Measurements from ENCODE around the gene KIRREL3. TPM values are rescaled to one million over a fixed set of nuclear protein-coding genes. Genes with fewer than 3 reads are reported as not detected.

KIRREL3 gene
- total and polyA plus RNA-seq, 2 of the 8 experiments (the other 6 are each of a cell fraction or from before 2014, with no cell fraction given): 0.29 to 0.32 TPM

DNA sequence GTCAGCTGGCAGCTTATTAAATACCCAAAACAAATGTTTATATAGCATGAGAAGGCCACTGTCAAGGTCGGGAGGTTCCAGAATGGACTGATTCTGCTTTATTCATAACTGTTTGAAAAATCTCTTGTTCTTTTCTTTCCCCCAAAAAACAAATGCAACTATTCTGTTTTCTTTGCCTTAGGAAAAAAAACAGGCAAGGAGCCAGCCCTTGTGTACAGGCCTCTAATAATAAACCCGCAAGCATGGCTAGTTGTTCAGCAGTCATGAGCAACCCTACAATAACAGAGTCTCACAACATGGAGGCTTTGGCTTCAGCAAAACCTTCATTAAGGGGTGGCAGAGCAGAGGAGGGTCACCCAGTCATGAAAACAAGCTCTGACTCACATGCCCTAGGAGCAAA is 191.7 kb downstream of the KIRREL3 start:
- ChIA-PET POLR2A (ENCODE audit: partially characterized antibody) (no interaction called here), CTCF (ENCODE audit: partially characterized antibody) (interaction anchor here (0.8 to 1.0 kb wide), 3 partner anchors 11 to 93 kb away, joined by 3 to 4 read pairs (median 4); no protein-coding TSS in a partner anchor)
- H3K79me2 ChIP-seq (ENCODE audit: control insufficient read depth in 1 of 2, insufficient read depth in 2 of 2, low read length in 2 of 2): no peaks in the 10 kb centered on the region
- no peak overlapping the region for H3K56ac ChIP-seq (replicated peaks; ENCODE audit: insufficient read length, low read depth, low read length)
- no peaks in the 10 kb centered on the region for H3K27me3 ChIP-seq (replicated peaks in 1 of 4; ENCODE audit: control insufficient read depth in 3 of 4, extremely low read depth in 1 of 4, insufficient read depth in 3 of 4, low read length in 3 of 4)
- FAIRE-seq: no peak
- H3K14ac ChIP-seq (ENCODE audit: insufficient read length): no peak overlapping the region
- no peak overlapping the region for H3K27ac ChIP-seq (ENCODE audit: low read depth, low read length)
- H2BK5ac ChIP-seq (ENCODE audit: low read depth, low read length): no peak overlapping the region
- H3K9me3 ChIP-seq (ENCODE audit: insufficient read depth in 2 of 2, low read depth in 1 of 2, low read length in 1 of 2): no peaks in the 10 kb centered on the region
- no peaks in the 10 kb centered on the region for H4K20me1 ChIP-seq (replicated peaks in 1 of 2; ENCODE audit: control insufficient read depth in 1 of 2, insufficient read depth in 2 of 2, low read length in 2 of 2)
- DNase-seq (ENCODE audit: low read depth in 1 of 2, low spot score in 2 of 2): no peak
- no peak overlapping the region for H2BK20ac ChIP-seq (ENCODE audit: low read length)
- H3K4me1 ChIP-seq (replicated peaks in 1 of 4; ENCODE audit: control insufficient read depth in 3 of 4, insufficient read depth in 4 of 4, low read length in 3 of 4): no peaks in the 10 kb centered on the region
- H3K4me3 ChIP-seq (ENCODE audit: extremely low read depth in 1 of 4, insufficient read depth in 2 of 4, low read depth in 3 of 4, low read length in 4 of 4): no peak overlapping the region
- H4K91ac ChIP-seq (replicated peaks; ENCODE audit: insufficient read length, low read length): no peak overlapping the region
- H3K23me2 ChIP-seq (ENCODE audit: low read depth, low read length): no peaks in the 10 kb centered on the region
- no peak overlapping the region for H2BK12ac ChIP-seq (ENCODE audit: low read depth, low read length)
- no peak overlapping the region for H3K9ac ChIP-seq (replicated peaks in 1 of 4; ENCODE audit: extremely low read depth in 1 of 4, low read depth in 3 of 4, low read length in 3 of 4)
- no peak overlapping the region for H3K4me2 ChIP-seq (ENCODE audit: insufficient read depth in 1 of 2, low read depth in 2 of 2, low read length in 2 of 2)
- H3K4ac ChIP-seq (replicated peaks; ENCODE audit: insufficient read length, low read depth, low read length): no peak overlapping the region
- no peak overlapping the region for H3K18ac ChIP-seq (ENCODE audit: extremely low read depth, low read length)
- no peak overlapping the region for H3K23ac ChIP-seq (ENCODE audit: insufficient read length)
- H4K8ac ChIP-seq (ENCODE audit: extremely low read depth, insufficient read depth, low read length): no peak overlapping the region
- no peaks in the 10 kb centered on the region for H3K79me1 ChIP-seq (ENCODE audit: low read depth, low read length)
- H2BK15ac ChIP-seq (ENCODE audit: low read length): no peak overlapping the region
- H2AFZ ChIP-seq (ENCODE audit: low read length): no peak overlapping the region
- 85% methylated on average over 2 of the region's 2 CpGs; no CpG with 5 or more reads in 1 of the 2 experiments for WGBS, 2 experiments (ENCODE audit: extremely low coverage in 1 of 2, insufficient coverage in 1 of 2, insufficient read length in 1 of 2, insufficient replicate concordance in 2 of 2, low coverage in 1 of 2, low lambda C conversion rate in 2 of 2, missing lambda C conversion rate in 1 of 2)
- H2BK120ac ChIP-seq (replicated peaks; ENCODE audit: low read depth, low read length): no peak overlapping the region
- no peak overlapping the region for H2AK5ac ChIP-seq (ENCODE audit: low read depth, low read length)
- H3K36me3 ChIP-seq (ENCODE audit: control insufficient read depth in 2 of 4, insufficient read depth in 4 of 4, low read length in 3 of 4): no peaks in the 10 kb centered on the region
- no peak overlapping the region for H4K5ac ChIP-seq (ENCODE audit: insufficient read length, low read depth, low read length)
- TF ChIP-seq SP4 (IDR thresholded peaks at IDR 0.05; ENCODE audit: low read length) (no peak), CHD1 (IDR thresholded peaks at IDR 0.05; ENCODE audit: low read depth, low read length) (no peak), YY1 (IDR thresholded peaks at IDR 0.05; ENCODE audit: low read depth, low read length) (no peak), BACH1 (IDR thresholded peaks at IDR 0.05; ENCODE audit: low read length) (no peak), EZH2 (IDR thresholded peaks at IDR 0.05; ENCODE audit: low read depth, low read length, severe bottlenecking) (no peak), RBBP5 (IDR thresholded peaks at IDR 0.05; ENCODE audit: borderline replicate concordance, low read depth, low read length) (no peak), POLR2AphosphoS5 (IDR thresholded peaks at IDR 0.05; ENCODE audit: low read depth, low read length) (no peak), CTBP2 (IDR thresholded peaks at IDR 0.05; ENCODE audit: borderline replicate concordance, insufficient read depth, insufficient read length, low read length) (no peak), BRCA1 (IDR thresholded peaks at IDR 0.05; ENCODE audit: low read depth, low read length) (no peak), FOSL1 (IDR thresholded peaks at IDR 0.05; ENCODE audit: insufficient read depth, low read depth, low read length) (no peak), GABPA (IDR thresholded peaks at IDR 0.05; ENCODE audit: borderline replicate concordance, insufficient read depth, low read length) (no peak)
- TF ChIP-seq, protein P1, sequence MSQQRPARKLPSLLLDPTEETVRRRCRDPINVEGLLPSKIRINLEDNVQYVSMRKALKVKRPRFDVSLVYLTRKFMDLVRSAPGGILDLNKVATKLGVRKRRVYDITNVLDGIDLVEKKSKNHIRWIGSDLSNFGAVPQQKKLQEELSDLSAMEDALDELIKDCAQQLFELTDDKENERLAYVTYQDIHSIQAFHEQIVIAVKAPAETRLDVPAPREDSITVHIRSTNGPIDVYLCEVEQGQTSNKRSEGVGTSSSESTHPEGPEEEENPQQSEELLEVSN (IDR thresholded peaks at IDR 0.05): no peak

Measured in H1 (cell line).